ENCODE data around the gene SCN4A. TPM values are rescaled to one million over a fixed set of nuclear protein-coding genes. Genes with fewer than 3 reads are reported as not detected.

The SCN4A gene
- total and polyA plus RNA-seq, 2 of the 13 experiments (the other 11 are each of a cell fraction or from before 2014, with no cell fraction given), result 0.02 to 0.03 TPM

GRCh38 chr17:63934183-63935112, 38.3 kb downstream of the SCN4A start:
- no peaks in the 10 kb centered on the region for H3K9me3 ChIP-seq (ENCODE audit: low read length)
- no peak for DNase-seq (ENCODE audit: low spot score)
- no peak for FAIRE-seq
- no peak overlapping the region for H3K4me2 ChIP-seq (ENCODE audit: low read depth, low read length)
- no peak overlapping the region for H2AFZ ChIP-seq (ENCODE audit: low read length)
- ChIA-PET POLR2A (no interaction called here), CTCF (ENCODE audit: low intra/inter-chr PET ratio, low total read pairs) (no interaction called here)
- ATAC-seq, result no peak
- H3K9ac ChIP-seq (ENCODE audit: insufficient read depth, low read depth, low read length), result no peak overlapping the region
- no peak overlapping the region for H3K27ac ChIP-seq (ENCODE audit: extremely low read length, insufficient read depth, low read length)
- H3K4me3 ChIP-seq (replicated peaks in 1 of 3; ENCODE audit: insufficient read depth in 1 of 3, low read depth in 2 of 3, low read length in 3 of 3), result no peak overlapping the region
- no TSS peak for BruUV-seq (replicated peaks)
- H3K79me2 ChIP-seq (ENCODE audit: insufficient read depth, low read length), result no peaks in the 10 kb centered on the region
- peaks cover 10 to 74% of the 10 kb centered on the region in 2 experiments; a peak in 4 of 5 replicates for H3K27me3 ChIP-seq (ENCODE audit: control insufficient read depth in 1 of 2, insufficient read depth in 2 of 2, low read length in 2 of 2)
- H3K36me3 ChIP-seq (replicated peaks in 1 of 2; ENCODE audit: control insufficient read depth in 1 of 2, insufficient read depth in 2 of 2, low read length in 2 of 2), result no peaks in the 10 kb centered on the region
- in situ Hi-C loops (cut with HindIII; ENCODE audit: extremely low pct_ligation_motif_present, low pct_unique_long_range_greater_than_20kb) (no loop called here), intact Hi-C loops (cut with micrococcal nuclease; ENCODE audit: unreplicated experiment) (no loop called here)
- H3K4me1 ChIP-seq (ENCODE audit: insufficient read depth, low read length), result peaks cover 17% of the 10 kb centered on the region
- 35% methylated on average over 16 of the region's 21 CpGs for WGBS (ENCODE audit: low lambda C conversion rate)
- H4K20me1 ChIP-seq (ENCODE audit: insufficient read depth, low read length), result no peaks in the 10 kb centered on the region
- no peak for TF ChIP-seq ZBTB40 (IDR thresholded peaks at IDR 0.05)
- TF ChIP-seq ZBTB40 (CRISPR knock-in tag; IDR thresholded peaks at IDR 0.05), result no peak
- no peak for TF ChIP-seq EP300 (IDR thresholded peaks at IDR 0.05; ENCODE audit: low read depth in 2 of 2, low read length in 2 of 2)
- TF ChIP-seq EP300 (CRISPR knock-in tag; IDR thresholded peaks at IDR 0.05; ENCODE audit: borderline replicate concordance), result no peak
- TF ChIP-seq, protein P1, sequence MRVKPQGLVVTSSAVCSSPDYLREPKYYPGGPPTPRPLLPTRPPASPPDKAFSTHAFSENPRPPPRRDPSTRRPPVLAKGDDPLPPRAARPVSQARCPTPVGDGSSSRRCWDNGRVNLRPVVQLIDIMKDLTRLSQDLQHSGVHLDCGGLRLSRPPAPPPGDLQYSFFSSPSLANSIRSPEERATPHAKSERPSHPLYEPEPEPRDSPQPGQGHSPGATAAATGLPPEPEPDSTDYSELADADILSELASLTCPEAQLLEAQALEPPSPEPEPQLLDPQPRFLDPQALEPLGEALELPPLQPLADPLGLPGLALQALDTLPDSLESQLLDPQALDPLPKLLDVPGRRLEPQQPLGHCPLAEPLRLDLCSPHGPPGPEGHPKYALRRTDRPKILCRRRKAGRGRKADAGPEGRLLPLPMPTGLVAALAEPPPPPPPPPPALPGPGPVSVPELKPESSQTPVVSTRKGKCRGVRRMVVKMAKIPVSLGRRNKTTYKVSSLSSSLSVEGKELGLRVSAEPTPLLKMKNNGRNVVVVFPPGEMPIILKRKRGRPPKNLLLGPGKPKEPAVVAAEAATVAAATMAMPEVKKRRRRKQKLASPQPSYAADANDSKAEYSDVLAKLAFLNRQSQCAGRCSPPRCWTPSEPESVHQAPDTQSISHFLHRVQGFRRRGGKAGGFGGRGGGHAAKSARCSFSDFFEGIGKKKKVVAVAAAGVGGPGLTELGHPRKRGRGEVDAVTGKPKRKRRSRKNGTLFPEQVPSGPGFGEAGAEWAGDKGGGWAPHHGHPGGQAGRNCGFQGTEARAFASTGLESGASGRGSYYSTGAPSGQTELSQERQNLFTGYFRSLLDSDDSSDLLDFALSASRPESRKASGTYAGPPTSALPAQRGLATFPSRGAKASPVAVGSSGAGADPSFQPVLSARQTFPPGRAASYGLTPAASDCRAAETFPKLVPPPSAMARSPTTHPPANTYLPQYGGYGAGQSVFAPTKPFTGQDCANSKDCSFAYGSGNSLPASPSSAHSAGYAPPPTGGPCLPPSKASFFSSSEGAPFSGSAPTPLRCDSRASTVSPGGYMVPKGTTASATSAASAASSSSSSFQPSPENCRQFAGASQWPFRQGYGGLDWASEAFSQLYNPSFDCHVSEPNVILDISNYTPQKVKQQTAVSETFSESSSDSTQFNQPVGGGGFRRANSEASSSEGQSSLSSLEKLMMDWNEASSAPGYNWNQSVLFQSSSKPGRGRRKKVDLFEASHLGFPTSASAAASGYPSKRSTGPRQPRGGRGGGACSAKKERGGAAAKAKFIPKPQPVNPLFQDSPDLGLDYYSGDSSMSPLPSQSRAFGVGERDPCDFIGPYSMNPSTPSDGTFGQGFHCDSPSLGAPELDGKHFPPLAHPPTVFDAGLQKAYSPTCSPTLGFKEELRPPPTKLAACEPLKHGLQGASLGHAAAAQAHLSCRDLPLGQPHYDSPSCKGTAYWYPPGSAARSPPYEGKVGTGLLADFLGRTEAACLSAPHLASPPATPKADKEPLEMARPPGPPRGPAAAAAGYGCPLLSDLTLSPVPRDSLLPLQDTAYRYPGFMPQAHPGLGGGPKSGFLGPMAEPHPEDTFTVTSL (CRISPR knock-in tag; IDR thresholded peaks at IDR 0.05; ENCODE audit: borderline replicate concordance), result no peak
- no peak for TF ChIP-seq ZNF607 (CRISPR knock-in tag; IDR thresholded peaks at IDR 0.05; ENCODE audit: borderline replicate concordance)

Measured in HepG2 (cell line).